ENCODE measurements around the gene MAGI2. TPM values are rescaled to one million over a fixed set of nuclear protein-coding genes. Genes with fewer than 3 reads are reported as not detected.

MAGI2 gene
- polyA plus RNA-seq, 3 donors: 0.03 to 0.11 TPM; not detected in 1

GRCh38 chr7:78489476-78490240, 963.8 kb downstream of the MAGI2 start:
- H2AFZ ChIP-seq (ENCODE audit: insufficient read depth, low read depth, low read length, poor library complexity, severe bottlenecking): no peak overlapping the region
- intact Hi-C loops (cut with micrococcal nuclease): no loop called here

GRCh38 chr7:78487464-78487863, 966.0 kb downstream of the MAGI2 start:
- Histone ChIP-seq H4K20me1 (ENCODE audit: insufficient read depth, low read length) (no peaks in the 10 kb centered on the region), H3K27ac (ENCODE audit: low read depth in 1 of 2, low read length in 2 of 2) (no peak overlapping the region), H3K27me3 (ENCODE audit: control insufficient read depth in 2 of 2, insufficient read depth in 2 of 2, low read length in 2 of 2) (no peaks in the 10 kb centered on the region), H3K4me3 (replicated peaks in 1 of 3; ENCODE audit: low read depth in 2 of 3, low read length in 3 of 3) (no peak overlapping the region), H3K9ac (ENCODE audit: insufficient read depth, low read length, poor library complexity, severe bottlenecking) (no peak overlapping the region), H3K79me2 (ENCODE audit: insufficient read depth, low read length) (no peaks in the 10 kb centered on the region), H3K9me3 (replicated peaks in 1 of 2; ENCODE audit: control insufficient read depth in 1 of 2, insufficient read depth in 1 of 2, low read length in 2 of 2) (peaks cover 0 to 3% of the 10 kb centered on the region in 2 donors), H3K36me3 (replicated peaks in 1 of 2; ENCODE audit: control insufficient read depth in 1 of 2, insufficient read depth in 2 of 2, low read length in 2 of 2) (no peaks in the 10 kb centered on the region), H3K4me2 (replicated peaks; ENCODE audit: extremely low read depth, low read length, poor library complexity, severe bottlenecking) (no peak overlapping the region), H2AFZ (ENCODE audit: insufficient read depth, low read depth, low read length, poor library complexity, severe bottlenecking) (no peak overlapping the region), H3K4me1 (ENCODE audit: control insufficient read depth in 1 of 2, insufficient read depth in 2 of 2, low read length in 2 of 2) (no peaks in the 10 kb centered on the region)
- WGBS (ENCODE audit: insufficient coverage): no CpG with 5 or more reads among the region's 5 CpGs
- Mint-ChIP-seq H3K27me3 (ENCODE audit: low read depth in 3 of 3) (no peaks in the 10 kb centered on the region), H3K36me3 (no peaks in the 10 kb centered on the region), H3K4me3 (no peak overlapping the region), H3K27ac (no peak overlapping the region), H3K9me3 (peaks cover 0 to 5% (median 0%) of the 10 kb centered on the region in 7 donors), H3K4me1 (no peaks in the 10 kb centered on the region)
- no peak for DNase-seq
- TF ChIP-seq CTCF (IDR thresholded peaks at IDR 0.05): no peak
- intact Hi-C loops (cut with micrococcal nuclease): no loop called here

More at GRCh38 chr7:78489476-78490240, 963.8 kb downstream of the MAGI2 start:
- DNase-seq: no peak
- no peaks in the 10 kb centered on the region for H3K36me3 ChIP-seq (replicated peaks in 1 of 2; ENCODE audit: control insufficient read depth in 1 of 2, insufficient read depth in 2 of 2, low read length in 2 of 2)
- H3K9ac ChIP-seq (ENCODE audit: insufficient read depth, low read length, poor library complexity, severe bottlenecking): no peak overlapping the region
- Mint-ChIP-seq H3K4me1 (no peaks in the 10 kb centered on the region), H3K27ac (no peak overlapping the region), H3K36me3 (no peaks in the 10 kb centered on the region), H3K4me3 (no peak overlapping the region), H3K9me3 (peaks cover 0 to 8% (median 0%) of the 10 kb centered on the region in 7 donors), H3K27me3 (ENCODE audit: low read depth in 3 of 3) (no peaks in the 10 kb centered on the region)
- 79% methylated on average over 2 of the region's 5 CpGs for WGBS (ENCODE audit: insufficient coverage)
- H3K4me1 ChIP-seq (ENCODE audit: control insufficient read depth in 1 of 2, insufficient read depth in 2 of 2, low read length in 2 of 2): no peaks in the 10 kb centered on the region
- H3K9me3 ChIP-seq (replicated peaks in 1 of 2; ENCODE audit: control insufficient read depth in 1 of 2, insufficient read depth in 1 of 2, low read length in 2 of 2): peaks cover 0 to 3% of the 10 kb centered on the region in 2 donors
- TF ChIP-seq CTCF (IDR thresholded peaks at IDR 0.05): no peak
- no peaks in the 10 kb centered on the region for H3K27me3 ChIP-seq (ENCODE audit: control insufficient read depth in 2 of 2, insufficient read depth in 2 of 2, low read length in 2 of 2)
- H3K79me2 ChIP-seq (ENCODE audit: insufficient read depth, low read length): no peaks in the 10 kb centered on the region
- no peak overlapping the region for H3K4me2 ChIP-seq (replicated peaks; ENCODE audit: extremely low read depth, low read length, poor library complexity, severe bottlenecking)
- H3K27ac ChIP-seq (ENCODE audit: low read depth in 1 of 2, low read length in 2 of 2): no peak overlapping the region
- H3K4me3 ChIP-seq (replicated peaks in 1 of 3; ENCODE audit: low read depth in 2 of 3, low read length in 3 of 3): no peak overlapping the region
- no peaks in the 10 kb centered on the region for H4K20me1 ChIP-seq (ENCODE audit: insufficient read depth, low read length)

Data from CD14-positive monocyte (primary cell).